ENCODE data around the gene FCHSD1.

The FCHSD1 gene

DNA sequence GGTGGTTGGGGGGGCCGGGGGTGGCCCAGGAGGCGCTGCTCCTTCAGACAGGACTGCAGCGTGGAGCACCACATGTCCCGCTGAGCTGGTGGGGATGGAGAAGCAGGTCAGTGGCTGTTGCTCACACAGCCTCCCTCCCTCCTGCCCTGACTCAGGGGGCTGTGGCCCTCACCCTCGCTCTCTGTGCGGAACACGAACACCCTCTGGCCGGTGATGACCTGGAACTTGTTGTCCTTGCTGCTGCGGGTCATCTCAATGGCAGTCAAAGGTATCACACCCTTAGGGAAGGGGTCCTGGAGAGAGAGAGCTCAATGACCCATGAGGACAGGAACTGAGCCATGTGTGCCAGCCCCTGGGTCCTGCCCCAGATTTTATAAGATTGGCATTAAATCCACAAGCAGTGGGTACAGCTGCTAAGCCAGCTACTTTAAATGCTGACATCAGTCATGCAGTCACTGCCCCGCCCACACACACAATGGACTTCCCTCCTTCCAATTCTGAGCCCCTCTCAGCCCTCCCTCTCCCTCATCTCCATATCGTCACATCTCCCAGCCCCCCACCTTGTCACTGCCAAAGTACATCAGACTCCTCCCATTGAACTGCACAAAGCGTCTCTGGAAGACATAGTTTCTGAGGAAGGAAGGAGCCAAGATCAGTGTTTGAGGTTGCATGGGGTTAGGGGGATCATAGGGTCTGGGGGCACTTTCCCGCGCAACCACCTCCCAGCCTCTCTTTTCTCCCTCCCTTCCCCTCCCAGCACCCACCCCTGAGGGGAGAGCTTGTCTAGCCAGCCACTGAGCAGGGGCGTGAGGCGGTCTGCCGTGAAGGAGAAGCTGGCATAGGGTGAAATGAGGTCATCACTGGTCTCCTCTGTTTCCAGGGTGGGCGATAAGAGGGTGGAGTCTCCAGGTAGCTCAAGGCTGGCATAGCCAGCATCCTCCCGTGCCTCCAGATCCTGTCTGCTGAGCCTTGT lies 21.9 kb upstream of the FCHSD1 start:
- DNase-seq: no peak

DNA sequence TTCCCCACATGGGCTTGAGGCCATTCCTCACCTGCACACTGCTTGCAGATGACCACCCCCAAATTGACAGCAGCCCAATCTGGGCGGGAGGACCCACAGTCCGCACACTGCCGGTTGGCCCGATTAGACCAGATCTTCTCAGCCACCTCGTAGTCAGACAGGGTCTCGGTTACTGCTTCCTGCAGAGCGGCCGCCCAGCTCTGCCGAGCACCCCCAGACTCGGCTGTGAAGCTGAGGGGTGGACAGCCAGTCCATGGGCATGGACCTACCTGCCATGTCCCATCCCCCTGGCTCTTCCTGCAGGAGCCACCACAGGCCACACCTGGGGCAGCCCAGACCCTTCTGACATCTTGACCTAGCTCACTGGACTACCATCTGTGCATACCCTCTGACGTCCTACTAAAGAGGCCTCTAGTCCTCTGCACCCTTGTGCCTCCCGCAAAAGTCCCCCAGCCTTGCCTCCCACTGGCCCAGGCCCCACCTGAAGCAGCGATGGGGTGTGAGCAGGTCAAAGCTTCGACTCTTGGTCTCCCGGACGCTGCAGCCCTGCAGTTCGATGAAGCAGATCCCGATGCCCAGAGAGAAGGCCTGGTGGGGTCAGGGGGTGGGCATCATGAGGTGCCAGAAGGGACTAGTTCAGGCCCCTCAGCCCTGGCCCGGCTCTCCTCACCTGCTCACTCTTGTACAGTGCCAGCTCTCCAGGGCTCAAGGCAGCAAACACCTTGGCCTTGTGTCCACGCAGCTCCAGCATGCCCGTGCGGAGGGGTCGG lies 21.0 kb upstream of the FCHSD1 start:
- DNase-seq: no peak

DNA sequence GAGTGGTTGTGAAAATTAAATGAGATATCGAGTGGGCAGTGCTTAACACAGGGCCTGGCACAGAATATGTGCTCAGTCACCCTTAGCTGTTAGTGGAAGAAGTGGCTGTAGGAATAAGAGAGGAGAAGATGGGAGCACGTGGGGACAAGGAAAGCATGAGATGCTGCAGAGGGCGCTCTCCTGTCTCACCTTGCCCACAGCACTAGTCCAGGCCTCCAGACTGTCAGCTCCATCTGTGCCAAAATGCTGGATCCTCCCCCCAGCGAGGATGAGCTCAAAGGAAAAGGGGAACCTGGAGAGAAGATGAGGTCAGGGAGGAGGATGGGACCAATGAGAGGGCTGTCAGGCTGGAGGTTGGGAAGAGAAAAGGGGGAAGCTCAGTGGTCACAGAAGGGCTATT lies 18.3 kb upstream of the FCHSD1 start:
- no peak for DNase-seq

DNA sequence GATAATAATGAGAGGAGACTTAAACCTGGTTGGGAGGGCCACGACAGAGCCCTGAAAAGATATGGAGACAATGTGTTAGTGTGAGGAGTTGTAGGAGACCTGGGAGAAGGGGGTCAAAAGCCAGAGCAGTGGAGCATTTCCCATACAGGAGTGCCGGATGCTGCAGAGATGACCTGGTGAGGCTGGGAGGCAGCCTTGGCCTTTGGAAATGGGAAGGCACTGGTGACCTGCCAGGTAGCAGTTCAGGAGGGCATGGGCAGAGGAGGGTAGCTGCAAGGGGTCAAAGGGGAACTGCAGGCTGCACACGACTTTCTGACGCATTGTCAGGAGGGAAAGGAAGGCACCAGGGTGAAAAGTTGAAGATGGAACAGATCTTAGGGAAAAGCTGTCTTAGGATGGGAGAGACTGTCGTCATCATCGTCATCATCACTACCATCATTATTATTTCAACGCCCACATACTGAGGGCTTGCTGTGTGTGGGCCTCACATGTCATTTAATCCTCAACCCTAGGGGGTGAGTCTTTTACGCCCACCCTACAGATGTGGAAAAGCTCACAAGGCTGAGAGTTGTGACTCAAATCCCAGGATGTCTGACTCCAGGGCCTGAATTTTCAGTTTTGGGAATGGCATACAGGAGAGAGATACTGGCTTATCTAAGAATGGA lies 17.5 kb upstream of the FCHSD1 start:
- no peak for DNase-seq

DNA sequence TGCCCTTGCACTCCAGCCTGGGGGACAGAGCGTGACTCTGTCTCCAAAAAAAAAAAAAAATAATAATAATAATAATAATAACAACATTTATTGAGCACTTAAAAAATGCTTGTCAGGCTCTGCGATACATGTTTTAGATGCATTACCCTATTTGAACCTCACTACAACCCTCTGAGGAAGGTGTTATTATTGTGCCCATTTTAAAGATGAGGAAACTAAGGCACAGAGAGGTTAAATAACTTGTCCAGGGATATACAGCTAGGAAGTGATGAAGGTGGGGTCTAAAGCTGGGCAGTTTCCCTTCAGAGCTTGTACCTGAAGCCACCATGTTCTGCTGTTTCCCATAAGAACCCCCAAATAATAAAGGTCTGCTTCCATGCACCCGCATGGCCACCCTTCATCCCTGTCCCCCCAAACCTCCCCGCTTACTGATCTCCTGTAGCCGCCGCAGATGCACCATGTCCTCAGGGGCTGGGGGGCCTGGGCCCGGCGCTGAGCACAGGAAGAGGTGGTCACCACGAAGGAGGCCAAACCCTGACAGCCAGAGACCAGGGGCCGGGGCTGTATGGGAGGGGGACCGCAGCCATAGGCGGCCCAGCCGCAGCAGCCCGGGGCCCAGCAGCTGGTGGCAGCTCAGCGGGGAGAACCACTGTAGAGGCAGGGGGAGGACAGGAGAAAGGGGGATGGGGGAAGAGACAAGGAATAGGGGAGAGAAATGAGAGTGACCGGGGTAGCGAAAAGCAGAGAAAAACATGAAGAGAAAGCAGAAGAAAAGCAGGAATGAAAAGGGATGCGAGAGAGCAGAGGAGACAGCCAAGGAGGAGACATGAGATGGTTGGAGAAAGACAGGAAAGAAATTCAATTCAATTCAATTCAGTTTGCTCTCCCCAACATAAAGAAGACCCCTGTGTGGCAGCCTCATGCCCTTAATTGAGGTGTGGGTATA lies 15.1 kb upstream of the FCHSD1 start:
- DNase-seq: no peak

DNA sequence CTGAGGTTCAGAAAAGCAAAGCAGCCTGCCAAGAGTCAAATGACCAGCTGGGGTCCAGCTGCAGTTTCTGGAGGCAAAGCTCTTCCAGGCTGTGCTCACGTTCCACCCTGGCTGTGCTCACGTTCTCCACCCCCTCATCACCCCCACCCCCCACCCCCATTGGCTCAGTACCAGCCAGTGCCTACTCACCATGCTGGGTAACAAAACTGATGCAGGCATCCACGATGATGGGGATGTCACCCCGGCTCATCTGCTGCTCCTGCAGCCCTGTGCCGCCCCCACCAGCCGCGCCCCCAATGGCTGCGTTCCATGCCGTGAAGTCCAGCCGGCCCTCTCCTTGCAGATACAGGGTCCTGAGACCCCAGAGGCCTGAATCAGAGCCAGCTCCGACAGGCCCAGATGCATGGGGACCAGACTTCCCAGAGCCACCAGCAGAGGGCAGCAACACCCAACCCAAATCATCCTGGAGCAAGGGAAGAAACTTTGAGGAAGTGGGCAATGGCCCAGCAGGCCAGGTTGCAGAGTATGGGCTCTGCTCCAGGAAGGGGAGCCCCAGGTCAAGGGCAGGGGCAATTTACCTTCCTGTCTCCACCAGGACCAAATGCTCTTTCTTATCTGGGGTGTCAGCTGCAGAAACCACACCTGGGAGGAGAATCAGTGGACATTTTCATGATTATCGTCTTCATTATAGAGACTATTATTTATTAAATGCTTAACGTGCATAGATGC lies 13.7 kb upstream of the FCHSD1 start:
- peak; percentile 40 for DNase-seq

DNA sequence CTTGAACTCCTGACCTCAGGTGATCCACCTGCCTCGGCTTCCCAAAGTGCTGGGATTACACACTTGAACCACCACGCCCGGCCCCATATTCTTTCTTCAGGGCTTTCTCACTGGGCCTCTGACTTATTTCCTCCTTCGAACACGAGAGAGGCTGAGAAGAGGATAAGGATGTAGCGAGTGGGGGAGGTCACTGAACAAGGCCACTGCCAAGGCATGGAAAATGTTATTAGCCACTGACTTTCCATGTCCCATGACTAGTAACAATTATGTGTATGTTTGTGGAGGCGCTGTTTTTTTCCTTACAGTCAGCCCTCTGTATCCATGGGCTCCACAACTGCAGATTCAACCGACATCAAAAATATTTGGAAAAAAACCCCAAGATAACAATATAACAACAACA lies 12.3 kb upstream of the FCHSD1 start:
- DNase-seq: no peak

DNA sequence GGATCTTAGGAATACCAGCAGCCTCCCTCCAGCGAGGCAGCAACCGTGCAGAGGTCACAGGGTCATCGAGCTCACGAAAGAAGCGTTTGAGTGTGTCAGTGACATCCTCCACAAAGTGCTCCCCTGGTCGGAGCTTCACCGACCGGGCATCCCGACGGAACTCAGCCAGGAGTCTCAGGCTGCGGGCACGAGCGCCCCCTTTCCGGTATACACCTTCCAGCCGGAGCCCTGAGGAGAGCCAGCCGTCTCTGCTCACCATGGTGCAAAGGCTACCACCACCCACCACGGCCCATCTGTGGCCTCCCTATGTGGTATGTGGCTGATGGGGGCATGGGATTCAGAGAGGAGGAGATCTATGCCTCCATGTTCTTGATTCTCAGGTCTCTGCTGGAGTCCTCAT lies 10.8 kb upstream of the FCHSD1 start:
- no peak for DNase-seq

DNA sequence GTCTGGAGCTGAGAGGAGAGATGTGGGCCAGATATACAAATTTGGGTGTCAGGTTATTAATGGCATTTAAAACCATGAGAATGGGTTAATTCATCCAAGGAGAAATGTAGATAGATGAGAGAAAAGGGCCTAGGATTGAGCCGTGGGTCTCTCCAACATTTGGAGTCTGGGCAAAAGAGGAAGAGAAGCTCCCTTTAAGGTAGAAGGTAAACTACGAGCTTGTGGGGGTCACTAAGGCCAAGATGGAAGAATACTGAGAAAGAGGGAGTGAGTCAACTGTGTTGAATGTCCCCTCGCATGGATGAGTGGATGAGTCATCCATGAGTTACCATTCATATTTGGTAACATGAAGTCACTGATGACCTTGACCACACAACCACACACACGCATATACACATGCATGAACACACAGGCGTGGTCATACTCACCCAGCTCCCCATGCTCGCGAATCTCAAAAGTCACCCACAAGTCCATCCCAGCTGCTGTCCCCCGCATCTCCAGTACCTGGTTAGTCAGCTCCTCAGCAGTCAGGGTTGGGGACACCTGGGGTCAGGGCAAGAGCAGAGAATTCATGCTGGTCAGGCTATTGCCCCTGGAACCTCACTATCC lies 6.8 kb upstream of the FCHSD1 start:
- DNase-seq: peak; percentile 41

DNA sequence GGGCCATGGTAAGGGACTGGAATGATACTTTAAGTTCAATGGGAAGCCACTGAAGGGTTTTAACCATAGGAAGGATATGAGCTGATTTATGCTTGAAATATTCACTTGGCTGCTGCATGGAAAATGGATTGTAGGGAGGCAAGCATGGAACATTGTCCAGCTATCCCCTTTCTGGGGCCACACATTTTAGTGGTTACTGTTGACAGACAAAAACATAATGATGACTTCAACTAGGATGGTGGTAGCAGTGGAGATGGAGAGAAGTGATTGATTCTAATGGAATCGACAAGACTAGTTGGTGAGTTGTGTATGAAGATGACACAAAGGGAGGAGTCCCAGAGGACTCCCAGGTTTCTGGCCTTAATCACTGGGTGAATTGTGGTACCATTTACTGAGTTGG lies 6.2 kb upstream of the FCHSD1 start:
- no peak for DNase-seq

DNA sequence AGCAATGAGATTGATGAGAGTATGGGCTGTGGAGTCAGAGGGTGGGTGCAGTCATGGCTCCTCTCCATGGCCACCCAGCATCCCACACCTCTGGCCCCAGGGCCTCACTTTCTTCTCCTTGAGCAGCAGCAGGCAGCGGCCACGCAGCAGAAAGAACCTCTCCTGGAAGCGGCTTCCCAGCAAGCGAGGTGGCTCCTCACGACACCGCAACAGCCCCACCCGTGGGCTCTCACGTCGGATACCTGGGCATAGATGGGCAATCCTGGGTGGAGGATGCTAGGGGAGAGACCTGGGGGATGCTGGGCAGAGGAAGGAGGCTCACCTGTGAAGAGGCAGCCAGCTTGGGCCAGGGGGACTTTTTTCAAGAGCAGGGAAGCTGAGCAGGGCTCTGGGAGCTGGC lies 5.2 kb upstream of the FCHSD1 start:
- no peak for DNase-seq

DNA sequence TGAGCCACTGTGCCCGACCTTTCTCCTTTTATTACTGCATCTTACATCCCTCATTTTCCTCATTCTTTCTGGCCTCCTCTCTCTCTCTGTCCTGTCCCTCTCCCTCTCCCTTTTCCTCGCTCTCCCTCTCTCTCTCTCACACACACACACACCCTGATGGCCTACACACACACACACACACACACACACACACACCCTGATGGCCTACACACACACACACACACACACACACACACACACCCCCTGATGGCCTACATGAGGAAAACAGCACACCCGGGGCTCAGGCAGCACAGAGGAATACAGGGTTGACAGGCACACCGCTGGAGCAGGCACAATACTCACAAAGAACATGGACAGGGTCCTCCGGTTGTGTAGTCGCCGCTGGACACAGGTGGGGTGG lies 3.8 kb upstream of the FCHSD1 start:
- DNase-seq: no peak

DNA sequence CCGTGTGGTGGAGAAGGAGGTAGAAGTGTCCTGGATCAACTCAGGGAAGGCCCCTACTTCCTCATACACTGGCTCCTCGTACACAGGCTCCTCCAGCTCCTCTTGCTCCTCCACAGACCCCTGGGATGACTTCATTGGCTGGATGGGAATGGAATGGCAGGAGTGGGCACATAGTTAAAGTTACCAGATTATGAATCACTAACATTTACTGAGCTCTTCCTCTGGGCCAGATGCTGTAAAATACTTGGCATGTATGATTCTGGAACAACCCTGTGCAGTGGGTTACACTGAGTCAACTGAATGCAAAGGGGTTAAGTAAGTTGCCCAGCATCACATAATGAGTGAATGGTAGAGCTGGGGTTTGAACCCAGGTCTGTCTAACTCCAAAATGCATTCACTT lies 3.1 kb upstream of the FCHSD1 start:
- DNase-seq: peak; percentile 23

DNA sequence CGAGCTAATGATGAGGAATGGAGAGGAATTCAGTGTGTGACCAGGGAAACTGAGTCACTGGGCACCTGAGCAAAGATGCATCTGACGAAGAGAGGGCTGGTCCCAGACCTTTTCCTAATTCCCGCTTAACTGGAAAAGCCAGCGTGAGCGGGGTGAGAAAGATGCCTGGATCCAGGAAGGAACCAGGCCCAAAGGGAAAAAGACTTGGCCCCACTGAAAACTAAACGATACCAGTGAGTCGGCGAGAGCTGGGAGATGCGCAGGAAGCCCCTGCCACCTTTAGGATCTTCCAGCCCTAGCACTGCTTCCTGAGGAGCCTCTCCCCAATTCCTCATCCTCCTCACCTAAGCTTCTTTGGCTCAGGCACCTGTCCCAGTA lies 499 bp upstream of the FCHSD1 start:
- no peak for DNase-seq

DNA sequence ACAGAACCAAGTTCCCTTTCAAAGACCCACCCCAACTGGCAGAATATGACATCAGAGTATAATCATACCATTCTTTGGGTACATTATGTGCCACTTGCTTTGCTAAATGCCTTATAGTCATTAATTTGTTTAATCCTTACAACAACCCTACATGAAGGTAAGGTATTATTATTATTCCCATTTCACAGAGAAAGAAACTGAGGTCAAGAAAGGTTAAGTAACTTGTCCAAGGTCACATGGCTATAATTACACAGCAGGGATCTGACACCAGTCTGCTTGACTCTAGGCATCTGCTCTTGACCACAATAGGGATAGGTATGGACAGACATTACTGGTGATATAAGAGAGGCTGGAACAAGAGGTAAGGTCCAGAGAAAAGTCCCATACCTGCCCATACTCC lies 1.2 kb downstream of the FCHSD1 start:
- no peak for DNase-seq

DNA sequence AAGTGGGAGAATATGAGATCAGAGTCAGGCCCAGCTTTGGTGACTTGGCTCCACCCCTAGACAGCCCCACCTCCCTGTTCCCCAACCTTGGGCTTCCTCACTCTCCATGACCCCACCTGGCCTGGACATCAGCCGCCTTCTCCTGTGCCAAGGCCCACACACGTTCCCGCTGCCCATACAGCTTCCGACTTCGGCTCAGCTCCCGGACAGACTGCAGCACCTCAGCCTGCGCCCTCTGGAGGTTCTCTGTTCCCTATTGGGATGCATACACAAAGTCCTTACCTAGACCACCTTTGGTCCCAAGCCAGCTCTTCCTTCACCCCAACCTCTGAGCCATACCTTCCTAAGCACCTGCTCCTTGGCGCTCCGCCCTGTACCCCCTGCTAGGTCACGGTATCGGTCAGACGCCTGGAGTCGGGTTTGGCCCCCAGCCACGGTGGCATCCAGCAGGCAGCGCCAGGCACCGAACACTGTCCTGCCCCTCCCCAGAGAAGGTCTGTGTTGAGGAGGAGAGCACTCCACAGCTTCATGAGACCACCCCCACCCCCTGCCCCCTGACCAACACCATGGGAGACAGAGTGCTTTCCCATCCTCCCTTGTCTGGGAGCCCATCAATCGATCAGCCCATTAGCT lies 2.0 kb downstream of the FCHSD1 start:
- no peak for DNase-seq

DNA sequence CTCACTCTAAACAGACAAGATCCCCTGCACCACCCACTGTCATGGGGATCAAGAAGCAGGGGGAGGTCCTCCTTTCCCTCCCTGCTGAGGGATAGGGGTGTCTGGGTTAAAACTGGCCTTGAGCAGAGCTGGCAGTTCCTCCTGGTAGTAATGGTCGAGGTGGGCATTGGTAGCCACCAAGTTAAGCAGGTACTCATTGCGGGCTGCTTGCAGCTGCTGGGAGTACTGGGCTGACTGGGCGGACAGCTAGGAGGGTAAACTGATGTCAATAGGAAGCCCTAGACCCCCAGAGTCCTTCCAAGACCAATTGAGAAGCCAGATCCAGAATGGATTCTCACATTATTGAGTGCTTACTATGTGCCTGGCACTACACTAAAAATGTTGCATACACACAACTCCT lies 3.4 kb downstream of the FCHSD1 start:
- no peak for DNase-seq

DNA sequence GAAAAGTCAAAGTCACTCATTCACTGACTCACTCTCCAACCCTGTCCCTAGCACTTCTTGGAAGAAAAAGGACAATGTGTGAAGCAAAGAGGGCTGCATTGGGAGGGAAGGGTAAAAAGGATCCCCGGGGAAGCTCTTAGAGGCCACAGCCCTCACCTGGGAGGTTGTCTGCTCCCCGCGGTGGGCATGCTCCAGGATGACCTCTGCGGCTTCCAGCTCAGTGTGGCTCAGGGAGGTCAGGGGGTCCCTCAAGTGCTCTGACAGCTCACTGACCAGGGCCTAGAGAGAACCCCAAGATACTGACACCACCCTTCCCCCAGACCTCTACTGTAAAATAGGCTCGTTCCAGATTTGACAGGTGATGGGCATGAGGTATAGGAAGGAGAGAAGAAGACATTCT lies 4.0 kb downstream of the FCHSD1 start:
- DNase-seq: no peak

DNA sequence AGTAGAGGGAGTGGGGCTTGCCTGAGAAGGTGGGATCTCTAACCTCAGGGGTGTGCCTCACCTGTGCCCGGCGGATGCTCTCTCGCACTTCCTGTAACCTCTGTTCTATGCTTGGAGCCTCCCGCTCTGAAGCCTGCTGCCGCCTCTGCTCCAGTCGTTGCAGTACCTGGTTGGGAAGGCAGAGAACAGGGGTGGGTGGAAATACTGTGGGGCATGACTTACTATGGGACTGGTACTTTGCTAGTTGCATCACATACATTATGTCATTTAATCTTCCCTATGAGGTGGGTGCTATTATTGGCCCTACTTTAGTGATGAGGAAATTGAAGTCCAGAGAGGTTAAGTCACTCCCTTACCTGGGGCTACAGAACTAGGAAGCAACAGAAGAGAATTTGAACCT lies 5.2 kb downstream of the FCHSD1 start:
- DNase-seq: no peak

DNA sequence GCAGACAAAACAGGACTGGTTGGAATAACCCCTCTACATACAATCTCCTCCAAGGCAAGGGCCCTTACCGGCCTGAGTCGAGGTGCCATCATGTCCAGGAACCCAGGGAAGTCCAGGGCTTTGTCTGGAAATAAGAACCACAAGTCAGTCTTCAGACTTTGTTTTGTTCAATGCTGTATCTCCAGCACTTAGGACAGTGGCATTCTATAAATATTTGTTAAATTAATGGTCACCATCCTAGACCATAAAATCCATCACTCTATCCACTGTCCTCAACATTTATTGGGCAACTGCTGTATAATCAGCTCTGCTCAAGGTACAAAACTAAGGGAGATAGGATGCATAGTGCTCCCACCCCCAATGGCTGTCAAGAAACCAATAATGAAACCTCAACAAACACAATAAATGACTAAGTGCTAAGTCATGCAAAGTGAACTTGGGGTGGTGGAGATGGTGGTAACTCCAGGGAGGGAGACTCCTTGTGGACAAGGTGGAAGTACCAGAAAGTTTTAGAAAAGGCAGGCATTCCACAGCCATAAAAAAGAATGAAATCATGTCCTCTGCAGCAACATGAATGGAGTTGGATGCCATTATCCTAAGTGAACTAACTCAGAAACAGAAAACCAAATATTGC lies 9.5 kb downstream of the FCHSD1 start:
- DNase-seq: peak; percentile 8
